ENCODE measurements around the gene SETD1B.

DNA sequence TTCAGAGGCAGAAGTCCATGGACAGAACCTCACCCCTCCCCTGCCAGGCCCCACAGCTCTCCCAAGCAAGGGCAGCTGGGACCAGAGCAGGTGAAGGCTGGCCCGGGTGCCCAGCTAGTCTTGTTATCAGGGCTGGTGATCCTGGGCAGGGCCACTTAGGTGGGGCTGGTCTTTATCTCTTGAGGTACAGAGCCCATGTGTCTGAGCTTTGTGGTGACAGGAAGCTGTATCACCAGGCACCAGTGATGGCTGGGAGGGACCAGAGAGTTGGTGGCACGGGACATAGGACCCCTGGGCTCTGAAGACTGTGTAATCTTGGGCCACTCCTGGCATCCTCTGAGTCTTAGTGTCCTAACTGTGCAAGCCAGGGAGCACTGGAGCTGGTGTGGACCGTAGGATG is 67.7 kb downstream of the SETD1B start:
- TF ChIP-seq, protein P1, sequence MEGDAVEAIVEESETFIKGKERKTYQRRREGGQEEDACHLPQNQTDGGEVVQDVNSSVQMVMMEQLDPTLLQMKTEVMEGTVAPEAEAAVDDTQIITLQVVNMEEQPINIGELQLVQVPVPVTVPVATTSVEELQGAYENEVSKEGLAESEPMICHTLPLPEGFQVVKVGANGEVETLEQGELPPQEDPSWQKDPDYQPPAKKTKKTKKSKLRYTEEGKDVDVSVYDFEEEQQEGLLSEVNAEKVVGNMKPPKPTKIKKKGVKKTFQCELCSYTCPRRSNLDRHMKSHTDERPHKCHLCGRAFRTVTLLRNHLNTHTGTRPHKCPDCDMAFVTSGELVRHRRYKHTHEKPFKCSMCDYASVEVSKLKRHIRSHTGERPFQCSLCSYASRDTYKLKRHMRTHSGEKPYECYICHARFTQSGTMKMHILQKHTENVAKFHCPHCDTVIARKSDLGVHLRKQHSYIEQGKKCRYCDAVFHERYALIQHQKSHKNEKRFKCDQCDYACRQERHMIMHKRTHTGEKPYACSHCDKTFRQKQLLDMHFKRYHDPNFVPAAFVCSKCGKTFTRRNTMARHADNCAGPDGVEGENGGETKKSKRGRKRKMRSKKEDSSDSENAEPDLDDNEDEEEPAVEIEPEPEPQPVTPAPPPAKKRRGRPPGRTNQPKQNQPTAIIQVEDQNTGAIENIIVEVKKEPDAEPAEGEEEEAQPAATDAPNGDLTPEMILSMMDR (IDR thresholded peaks at IDR 0.05): no peak
- TF ChIP-seq POLR2A (IDR thresholded peaks at IDR 0.05): no peak
- TF ChIP-seq EP300 (IDR thresholded peaks at IDR 0.05): no peak
